Mucosa of stomach (tissue), 1 donor: ENCODE measurements around the gene CRB1.

ENCODE experiments used
- H3K27me3 ChIP-seq: one replicate; pipeline ENCODE4 v1.7.0; 2013; ENCODE audit warnings: mild to moderate bottlenecking, low read length; ENCODE audit not compliant: control insufficient read depth, insufficient read depth
- H3K36me3 ChIP-seq: one replicate; pipeline ENCODE4 v1.7.0; 2013; ENCODE audit warnings: low read length; ENCODE audit not compliant: control insufficient read depth, insufficient read depth
- H3K4me1 ChIP-seq: one replicate; pipeline ENCODE4 v1.7.0; 2013; ENCODE audit warnings: mild to moderate bottlenecking, low read length; ENCODE audit not compliant: control insufficient read depth, insufficient read depth
- H3K4me3 ChIP-seq: one replicate; pipeline ENCODE4 v1.7.0; 2013; ENCODE audit warnings: low read length
- H3K9ac ChIP-seq: one replicate; pipeline ENCODE4 v1.7.0; 2013; ENCODE audit warnings: mild to moderate bottlenecking, low read length, moderate library complexity
- H3K9me3 ChIP-seq: one replicate; pipeline ENCODE4 v1.7.0; 2013; ENCODE audit warnings: mild to moderate bottlenecking, low read length, moderate library complexity; ENCODE audit not compliant: control insufficient read depth
- donor health status: Pancreatic carcinoma.

The CRB1 gene

DNA sequence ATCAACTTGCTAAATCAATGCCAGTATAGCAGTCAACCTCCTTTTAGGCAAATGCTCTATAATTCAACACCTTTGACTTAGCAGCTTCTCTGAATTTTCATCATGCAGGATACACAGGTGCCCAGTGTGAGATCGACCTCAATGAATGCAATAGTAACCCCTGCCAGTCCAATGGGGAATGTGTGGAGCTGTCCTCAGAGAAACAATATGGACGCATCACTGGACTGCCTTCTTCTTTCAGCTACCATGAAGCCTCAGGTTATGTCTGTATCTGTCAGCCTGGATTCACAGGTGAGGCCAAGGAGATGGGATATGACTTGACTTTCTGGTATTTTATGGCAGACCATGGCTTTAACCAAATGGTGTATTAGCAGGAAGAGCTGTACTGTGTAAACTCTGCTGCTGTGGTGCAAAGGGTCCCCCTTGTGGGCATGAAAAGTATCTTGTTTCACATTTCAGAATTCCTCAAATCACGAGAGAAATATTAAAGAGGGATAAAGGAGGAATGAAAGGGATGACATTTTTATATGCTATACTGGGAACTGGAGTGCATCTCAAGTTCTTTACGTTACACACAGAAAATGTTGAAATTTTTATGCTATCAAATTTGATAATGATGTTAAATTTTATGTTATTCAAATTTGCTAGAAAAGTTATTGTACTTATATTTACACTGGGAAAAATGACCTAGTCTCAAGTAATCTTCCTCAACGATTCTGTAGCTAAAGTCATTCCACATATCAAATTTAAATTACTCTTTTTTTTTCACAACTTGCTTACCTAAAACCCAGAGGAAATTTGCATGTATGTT is 88.9 kb downstream of the CRB1 start:
- Histone ChIP-seq H3K9ac (no peak overlapping the region), H3K27me3 (no peaks in the 10 kb centered on the region), H3K4me1 (no peaks in the 10 kb centered on the region), H3K9me3 (no peaks in the 10 kb centered on the region), H3K36me3 (no peaks in the 10 kb centered on the region), H3K4me3 (no peak overlapping the region)

DNA sequence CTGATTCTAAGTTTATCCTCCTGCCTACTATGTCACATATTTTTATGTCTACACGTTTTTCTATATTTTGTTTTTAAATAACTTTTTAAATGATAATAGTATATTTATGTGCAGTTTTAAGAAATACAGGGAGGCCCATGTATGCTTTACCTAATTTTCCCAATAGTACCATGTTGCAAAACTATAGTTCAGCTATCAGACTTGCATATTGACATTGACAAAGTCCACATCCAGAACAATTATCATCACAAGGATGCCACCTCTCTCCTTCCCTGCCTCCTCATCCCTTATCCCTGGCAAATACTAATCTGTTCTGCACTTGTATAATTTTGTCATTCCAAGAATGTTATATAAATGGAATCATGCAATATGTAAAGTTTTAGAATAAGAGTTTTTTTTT is 90.9 kb downstream of the CRB1 start:
- no peak overlapping the region for H3K4me3 ChIP-seq
- no peak overlapping the region for H3K9ac ChIP-seq
- no peaks in the 10 kb centered on the region for H3K4me1 ChIP-seq
- no peaks in the 10 kb centered on the region for H3K36me3 ChIP-seq
- no peaks in the 10 kb centered on the region for H3K9me3 ChIP-seq
- no peaks in the 10 kb centered on the region for H3K27me3 ChIP-seq

DNA sequence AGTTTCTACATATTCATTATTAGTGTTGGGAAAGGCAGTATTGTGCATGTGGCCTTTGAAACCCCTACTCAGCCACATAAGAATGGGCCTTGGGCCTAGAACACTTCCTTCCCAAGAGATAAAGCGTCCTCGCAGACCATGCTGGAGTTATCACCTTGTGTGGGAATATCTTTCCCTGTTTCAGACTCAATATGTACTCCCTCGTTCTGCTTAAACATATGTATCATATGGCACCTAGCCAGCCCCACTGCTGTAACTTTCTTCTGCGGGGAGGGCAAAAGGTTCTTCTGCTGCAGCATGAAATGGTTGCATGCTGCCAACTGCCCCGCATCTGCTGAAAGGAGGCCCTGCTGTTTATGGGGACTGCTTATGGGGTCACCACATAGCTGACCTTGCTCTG is 92.0 kb downstream of the CRB1 start:
- no peaks in the 10 kb centered on the region for H3K4me1 ChIP-seq
- H3K9ac ChIP-seq, result no peak overlapping the region
- H3K36me3 ChIP-seq, result no peaks in the 10 kb centered on the region
- H3K4me3 ChIP-seq, result no peak overlapping the region
- no peaks in the 10 kb centered on the region for H3K9me3 ChIP-seq
- H3K27me3 ChIP-seq, result peaks cover under 1% of the 10 kb centered on the region

DNA sequence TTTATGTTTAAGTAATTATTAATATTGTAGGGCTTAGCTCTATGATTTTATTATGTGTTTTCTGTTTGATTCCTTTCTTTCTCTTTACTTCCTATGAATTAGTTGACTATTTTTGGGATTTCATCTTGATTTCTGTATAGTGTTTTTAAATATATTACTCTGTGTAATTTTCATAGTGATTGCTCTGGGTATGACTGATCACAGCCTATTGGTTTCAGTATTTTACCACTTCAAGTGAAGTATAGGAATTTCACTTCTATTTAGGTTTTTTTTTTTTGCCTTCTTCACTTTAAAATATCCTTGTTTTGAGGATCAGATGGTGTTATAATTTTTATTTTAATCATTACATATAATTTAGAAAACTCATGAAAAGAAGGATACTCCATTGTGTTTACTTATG is 94.8 kb downstream of the CRB1 start:
- Histone ChIP-seq H3K4me1 (no peaks in the 10 kb centered on the region), H3K27me3 (peaks cover 5% of the 10 kb centered on the region), H3K9ac (no peak overlapping the region), H3K9me3 (no peaks in the 10 kb centered on the region), H3K36me3 (no peaks in the 10 kb centered on the region), H3K4me3 (no peak overlapping the region)

DNA sequence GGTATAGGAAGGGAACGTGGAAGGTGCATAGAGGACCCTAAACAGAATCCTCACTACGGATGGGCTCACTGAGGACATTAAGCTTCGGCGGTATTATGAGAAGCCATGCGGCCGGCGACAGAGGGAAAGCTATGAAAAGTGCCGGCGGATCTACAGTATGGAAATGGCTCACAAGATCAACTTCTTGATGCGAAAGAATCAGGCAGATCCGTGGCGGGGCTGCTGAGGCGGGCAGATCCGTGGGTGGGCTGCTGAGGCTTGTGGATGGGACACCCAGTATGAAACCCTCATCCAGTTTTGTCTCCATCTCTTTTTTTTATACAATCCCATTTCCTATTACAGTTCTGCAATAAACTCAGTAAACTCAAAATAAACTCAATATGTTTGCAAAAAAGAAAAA is 95.8 kb downstream of the CRB1 start:
- no peaks in the 10 kb centered on the region for H3K9me3 ChIP-seq

DNA sequence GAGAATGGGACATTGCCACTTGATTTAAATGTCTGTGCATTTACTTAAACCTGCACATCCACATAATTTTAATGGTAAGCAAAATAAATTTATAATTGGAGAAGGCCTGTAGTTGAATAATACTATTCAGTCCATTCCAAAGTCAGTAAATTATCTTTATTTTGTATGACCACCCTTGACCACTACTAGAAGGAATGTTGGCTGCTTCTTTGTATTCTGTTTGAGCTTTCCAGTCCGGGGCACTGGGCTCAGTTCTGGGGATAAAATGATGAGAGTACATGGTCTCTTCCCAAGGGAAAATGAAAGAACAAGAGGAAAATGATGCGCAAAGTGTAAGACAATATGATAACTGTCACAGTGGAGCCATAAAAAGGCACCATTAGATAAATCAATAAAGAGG is 98.9 kb downstream of the CRB1 start:
- Histone ChIP-seq H3K36me3 (no peaks in the 10 kb centered on the region), H3K9ac (no peak overlapping the region), H3K4me3 (no peak overlapping the region), H3K9me3 (no peaks in the 10 kb centered on the region), H3K4me1 (no peaks in the 10 kb centered on the region), H3K27me3 (peaks cover 5% of the 10 kb centered on the region)

More for the DNA sequence above, 95.8 kb downstream of the CRB1 start:
- no peaks in the 10 kb centered on the region for H3K36me3 ChIP-seq
- no peak overlapping the region for H3K4me3 ChIP-seq
- H3K4me1 ChIP-seq, result no peaks in the 10 kb centered on the region
- H3K9ac ChIP-seq, result no peak overlapping the region
- H3K27me3 ChIP-seq, result peaks cover 5% of the 10 kb centered on the region

DNA sequence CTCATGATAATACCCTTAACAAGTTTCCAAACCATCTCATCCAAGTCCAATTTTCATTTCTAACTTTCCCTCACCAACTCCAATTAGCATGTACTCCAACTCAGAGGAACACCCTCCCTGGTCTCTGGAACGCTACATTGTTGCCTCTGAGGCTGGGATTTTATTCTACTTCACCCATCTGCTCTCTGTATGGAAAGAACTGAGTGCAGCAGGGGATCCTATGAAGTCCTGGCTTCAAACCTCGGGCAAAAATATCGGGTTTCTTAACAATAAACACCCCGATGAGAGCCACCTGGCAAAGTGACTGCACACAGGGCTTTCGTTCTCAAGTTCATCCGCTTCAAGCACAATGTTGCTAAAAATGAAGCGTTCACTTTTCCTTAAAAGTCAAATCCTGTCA is 99.6 kb downstream of the CRB1 start:
- Histone ChIP-seq H3K4me3 (no peak overlapping the region), H3K9ac (no peak overlapping the region)

DNA sequence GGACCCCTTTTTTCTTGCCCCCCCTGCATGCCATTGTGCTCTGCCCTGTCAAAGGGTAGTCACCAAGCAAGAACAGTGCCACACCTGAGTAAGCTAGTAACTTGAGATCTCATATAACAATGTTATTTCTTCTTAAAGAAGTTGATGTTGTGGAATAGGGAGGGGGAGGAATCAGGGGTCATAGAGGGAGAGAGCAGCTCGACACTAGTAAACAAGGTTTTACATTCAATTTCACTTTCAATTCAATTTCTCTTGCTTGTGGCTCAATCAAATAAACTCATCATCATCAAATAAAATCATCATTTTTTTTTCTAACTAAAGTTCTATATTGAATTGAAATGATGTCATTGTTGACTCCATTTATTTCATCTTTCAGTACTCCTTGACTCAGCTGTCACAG is 106.4 kb downstream of the CRB1 start:
- no peak overlapping the region for H3K4me3 ChIP-seq
- H3K4me1 ChIP-seq, result no peaks in the 10 kb centered on the region

More for the DNA sequence above, 99.6 kb downstream of the CRB1 start:
- H3K27me3 ChIP-seq, result peaks cover 5% of the 10 kb centered on the region
- no peaks in the 10 kb centered on the region for H3K4me1 ChIP-seq
- no peaks in the 10 kb centered on the region for H3K9me3 ChIP-seq
- no peaks in the 10 kb centered on the region for H3K36me3 ChIP-seq

DNA sequence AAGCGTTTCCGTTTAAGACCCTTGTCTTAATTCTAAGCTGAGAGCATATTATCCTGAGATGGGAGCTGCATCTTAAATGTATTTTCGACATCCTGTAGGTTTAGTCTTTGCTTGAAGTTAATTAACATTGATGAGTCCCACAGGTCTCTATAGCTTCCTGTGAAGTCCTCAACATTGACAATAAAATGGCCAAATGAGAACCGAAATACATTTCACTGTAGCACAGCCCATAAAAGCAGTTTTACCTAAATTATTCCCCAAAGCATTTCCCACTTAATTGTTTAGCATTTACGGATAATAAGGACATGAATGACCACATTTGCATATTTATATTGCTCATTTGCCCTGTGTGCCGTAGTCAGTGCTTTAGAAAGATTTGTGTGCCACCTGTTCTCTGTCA is 116.4 kb downstream of the CRB1 start:
- no peak overlapping the region for H3K9ac ChIP-seq
- no peaks in the 10 kb centered on the region for H3K4me1 ChIP-seq
- no peaks in the 10 kb centered on the region for H3K36me3 ChIP-seq
- no peaks in the 10 kb centered on the region for H3K9me3 ChIP-seq
- no peak overlapping the region for H3K4me3 ChIP-seq
- no peaks in the 10 kb centered on the region for H3K27me3 ChIP-seq

More for the DNA sequence above, 106.4 kb downstream of the CRB1 start:
- no peaks in the 10 kb centered on the region for H3K27me3 ChIP-seq
- no peaks in the 10 kb centered on the region for H3K36me3 ChIP-seq
- H3K9ac ChIP-seq, result no peak overlapping the region
- no peaks in the 10 kb centered on the region for H3K9me3 ChIP-seq

DNA sequence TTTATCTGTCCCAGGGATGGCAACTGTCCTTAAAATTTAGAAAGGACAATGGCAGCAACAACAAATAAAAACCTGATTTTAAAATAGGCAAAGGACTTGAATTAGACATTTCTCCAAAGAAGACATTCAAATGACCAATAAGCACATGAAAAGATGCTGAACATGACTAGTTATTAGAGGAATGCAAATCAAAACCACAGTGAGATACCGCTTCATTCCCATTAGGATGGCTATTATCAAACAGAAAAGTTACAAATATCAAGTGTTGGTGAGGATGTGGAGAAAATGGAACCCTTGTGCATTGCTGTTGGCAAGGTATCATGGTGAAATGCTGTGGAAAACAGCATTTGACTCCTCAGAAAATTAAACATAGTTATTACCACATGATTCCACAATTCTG is 120.7 kb downstream of the CRB1 start:
- Histone ChIP-seq H3K4me1 (no peaks in the 10 kb centered on the region), H3K4me3 (no peak overlapping the region), H3K36me3 (no peaks in the 10 kb centered on the region), H3K9me3 (no peaks in the 10 kb centered on the region), H3K27me3 (no peaks in the 10 kb centered on the region), H3K9ac (no peak overlapping the region)

DNA sequence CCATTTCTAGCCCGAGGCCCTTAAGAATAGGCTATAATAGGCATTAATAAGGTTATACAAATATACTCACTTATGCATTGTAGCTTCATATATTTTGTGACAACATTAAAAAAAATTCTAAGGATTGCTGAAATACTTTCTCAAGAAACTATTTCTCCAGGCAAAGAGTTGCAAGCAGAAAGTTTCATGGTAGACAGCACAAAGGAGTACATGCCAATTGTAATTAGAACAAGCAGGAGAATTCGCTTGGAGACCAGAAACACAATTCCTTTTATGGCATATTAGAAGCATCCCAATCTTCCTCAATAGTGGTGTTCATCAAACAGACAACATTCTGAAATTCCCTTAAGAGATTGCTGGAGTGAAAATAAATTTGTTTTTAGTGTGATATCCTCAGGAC is 122.8 kb downstream of the CRB1 start:
- H3K9me3 ChIP-seq, result no peaks in the 10 kb centered on the region
- H3K4me3 ChIP-seq, result no peak overlapping the region
- no peaks in the 10 kb centered on the region for H3K36me3 ChIP-seq
- H3K4me1 ChIP-seq, result no peaks in the 10 kb centered on the region
- H3K27me3 ChIP-seq, result no peaks in the 10 kb centered on the region
- H3K9ac ChIP-seq, result no peak overlapping the region

DNA sequence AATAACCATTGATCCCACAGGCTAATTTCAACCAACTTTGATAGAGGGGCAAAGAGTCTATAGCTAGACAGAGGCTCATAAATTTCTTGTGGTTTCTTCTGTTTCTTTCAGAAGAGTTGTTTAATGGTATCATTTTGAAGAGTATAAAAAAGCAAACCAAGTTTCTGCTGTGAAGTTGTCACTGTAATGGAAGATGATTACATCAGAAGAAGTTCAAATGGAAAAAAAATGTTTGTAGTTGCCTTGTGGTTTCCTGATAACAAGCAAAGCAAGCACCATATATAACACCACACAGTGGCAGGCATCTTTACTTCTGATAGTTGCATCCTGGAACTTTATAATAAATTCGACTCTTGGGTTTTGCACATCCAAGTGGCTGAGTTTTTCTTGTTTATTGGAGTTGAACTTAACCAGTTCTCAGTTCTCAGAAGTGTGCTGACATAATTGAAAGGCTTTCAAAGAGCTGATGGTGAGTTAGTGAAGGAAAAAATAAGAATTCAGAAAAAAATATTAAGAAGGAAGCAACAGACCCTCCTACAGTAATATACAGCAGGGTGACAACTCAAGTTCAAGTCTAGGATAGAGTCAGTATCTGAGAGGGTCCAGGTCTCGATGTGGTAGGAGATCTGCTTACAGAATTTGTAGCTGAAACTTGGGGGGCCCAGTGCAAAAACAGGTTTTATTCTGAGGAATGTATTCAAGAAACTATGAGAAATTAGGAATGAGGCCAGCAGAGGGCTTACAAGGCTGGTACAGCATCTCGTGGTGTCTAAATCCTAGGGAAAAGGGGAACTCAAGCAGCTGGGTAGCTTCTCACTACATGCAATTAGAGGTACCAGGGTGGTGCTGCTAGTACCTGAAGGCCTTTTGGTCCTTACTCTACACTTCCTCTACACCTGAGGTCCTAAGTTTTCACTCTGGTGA is 123.5 kb downstream of the CRB1 start:
- no peaks in the 10 kb centered on the region for H3K36me3 ChIP-seq
- no peaks in the 10 kb centered on the region for H3K9me3 ChIP-seq
- H3K4me1 ChIP-seq, result no peaks in the 10 kb centered on the region
- no peaks in the 10 kb centered on the region for H3K27me3 ChIP-seq
- H3K4me3 ChIP-seq, result no peak overlapping the region
- no peak overlapping the region for H3K9ac ChIP-seq
